ENCODE measurements around the gene HPRT1.
A peak's percentile ranks its signal among the peaks of the same experiment; 100 is the strongest.
"Not testable (repeated sequence)": the region's sequence is repeated elsewhere in the genome, so short reads cannot be mapped to it uniquely, and the experiment has no call there.

HPRT1 gene, protein sequence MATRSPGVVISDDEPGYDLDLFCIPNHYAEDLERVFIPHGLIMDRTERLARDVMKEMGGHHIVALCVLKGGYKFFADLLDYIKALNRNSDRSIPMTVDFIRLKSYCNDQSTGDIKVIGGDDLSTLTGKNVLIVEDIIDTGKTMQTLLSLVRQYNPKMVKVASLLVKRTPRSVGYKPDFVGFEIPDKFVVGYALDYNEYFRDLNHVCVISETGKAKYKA

DNA sequence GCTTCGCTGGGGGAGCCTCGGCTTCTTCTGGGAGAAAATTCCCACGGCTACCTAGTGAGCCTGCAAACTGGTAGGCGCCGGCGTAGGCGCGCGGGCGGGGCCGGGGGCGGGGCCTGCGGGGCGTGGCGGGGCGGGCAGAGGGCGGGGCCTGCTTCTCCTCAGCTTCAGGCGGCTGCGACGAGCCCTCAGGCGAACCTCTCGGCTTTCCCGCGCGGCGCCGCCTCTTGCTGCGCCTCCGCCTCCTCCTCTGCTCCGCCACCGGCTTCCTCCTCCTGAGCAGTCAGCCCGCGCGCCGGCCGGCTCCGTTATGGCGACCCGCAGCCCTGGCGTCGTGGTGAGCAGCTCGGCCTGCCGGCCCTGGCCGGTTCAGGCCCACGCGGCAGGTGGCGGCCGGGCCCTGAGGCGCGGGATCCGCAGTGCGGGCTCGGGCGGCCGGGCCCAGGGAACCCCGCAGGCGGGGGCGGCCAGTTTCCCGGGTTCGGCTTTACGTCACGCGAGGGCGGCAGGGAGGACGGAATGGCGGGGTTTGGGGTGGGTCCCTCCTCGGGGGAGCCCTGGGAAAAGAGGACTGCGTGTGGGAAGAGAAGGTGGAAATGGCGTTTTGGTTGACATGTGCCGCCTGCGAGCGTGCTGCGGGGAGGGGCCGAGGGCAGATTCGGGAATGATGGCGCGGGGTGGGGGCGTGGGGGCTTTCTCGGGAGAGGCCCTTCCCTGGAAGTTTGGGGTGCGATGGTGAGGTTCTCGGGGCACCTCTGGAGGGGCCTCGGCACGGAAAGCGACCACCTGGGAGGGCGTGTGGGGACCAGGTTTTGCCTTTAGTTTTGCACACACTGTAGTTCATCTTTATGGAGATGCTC is at the start of gene HPRT1:
Gene HPRT1 (plus strand): TSS at position 161 of the 857 bp plus-strand sequence. CDS start 147 bp downstream, at position 308.
- peak; percentile 35 to 47 for DNase-seq (ENCODE audit: low read depth in 2 of 2)

DNA sequence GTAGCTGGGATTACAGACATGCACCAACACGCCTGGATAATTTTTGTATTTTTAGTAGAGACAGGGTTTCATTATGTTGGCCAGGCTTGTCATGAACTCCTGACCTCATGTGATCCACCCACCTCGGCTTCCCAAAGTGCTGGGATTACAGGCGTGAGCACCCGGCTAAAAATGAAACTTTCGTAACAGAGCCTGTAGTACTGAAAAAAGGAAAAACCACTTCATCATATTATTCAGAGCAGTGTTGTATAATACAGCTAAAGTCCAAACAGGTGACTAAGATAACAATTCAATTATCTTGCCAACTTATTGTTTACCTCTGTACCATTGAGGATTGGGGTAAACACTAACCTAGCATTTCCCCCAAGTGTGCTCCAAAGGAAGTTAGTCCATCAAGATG is 43.9 kb upstream of the HPRT1 start:
- DNase-seq (ENCODE audit: low read depth in 2 of 2): no peak

DNA sequence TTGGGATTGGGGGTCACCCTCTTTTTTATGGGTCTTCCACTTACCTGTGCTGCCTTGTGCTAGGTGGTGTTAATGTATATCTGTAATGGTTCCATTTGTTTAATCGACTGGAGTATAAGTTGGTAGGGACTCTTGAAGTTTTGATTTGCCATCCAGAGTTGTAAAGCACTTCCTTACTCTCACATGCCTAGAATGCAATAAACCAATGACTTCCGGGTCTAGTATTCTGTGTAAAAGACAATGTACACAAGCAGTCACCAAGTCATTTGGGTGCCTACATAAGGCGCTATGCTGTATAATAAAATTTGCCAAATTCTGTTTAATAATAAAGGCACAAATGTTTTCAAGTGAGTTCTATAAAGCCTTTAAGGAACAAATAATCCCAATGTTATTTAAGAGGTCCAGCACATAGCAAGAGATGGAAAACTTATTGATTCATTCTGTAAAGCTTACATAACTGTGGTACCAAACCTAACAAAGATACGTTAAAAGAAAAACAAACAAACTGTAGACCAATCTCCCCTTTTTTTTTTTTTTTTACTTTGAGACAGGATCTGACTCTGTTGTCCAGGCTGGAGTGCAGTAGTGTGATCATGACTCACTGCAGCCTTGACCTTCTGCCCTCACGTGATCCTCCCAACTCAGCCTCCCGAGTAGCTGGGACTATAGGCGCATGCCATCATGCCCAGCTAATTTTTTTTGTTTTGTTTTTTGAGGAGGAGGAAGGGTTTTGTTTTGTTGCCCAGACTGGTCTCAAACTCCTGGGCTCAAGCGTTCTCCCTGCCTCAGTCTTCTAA is 41.5 kb upstream of the HPRT1 start:
- no peak for DNase-seq (ENCODE audit: low read depth in 2 of 2)

DNA sequence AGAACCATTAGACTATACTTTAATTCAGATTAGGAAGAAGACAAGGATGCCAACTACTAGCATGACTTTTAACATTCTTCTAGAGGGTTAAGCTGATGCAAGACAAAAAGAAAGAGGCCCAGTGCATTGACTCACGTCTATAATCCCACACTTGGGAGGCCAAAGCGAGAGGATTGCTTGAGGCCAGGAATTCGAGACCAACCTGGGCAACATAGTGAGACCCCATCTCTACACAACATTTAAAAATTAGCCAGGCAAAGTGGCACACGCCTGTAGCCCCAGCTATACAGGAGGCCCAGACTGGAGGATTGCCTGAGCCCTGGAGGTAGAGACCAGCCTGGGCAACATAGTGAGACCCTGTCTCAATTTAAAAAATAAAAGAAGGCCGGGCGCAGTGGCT is 40.2 kb upstream of the HPRT1 start:
- DNase-seq (ENCODE audit: low read depth in 2 of 2): no peak

DNA sequence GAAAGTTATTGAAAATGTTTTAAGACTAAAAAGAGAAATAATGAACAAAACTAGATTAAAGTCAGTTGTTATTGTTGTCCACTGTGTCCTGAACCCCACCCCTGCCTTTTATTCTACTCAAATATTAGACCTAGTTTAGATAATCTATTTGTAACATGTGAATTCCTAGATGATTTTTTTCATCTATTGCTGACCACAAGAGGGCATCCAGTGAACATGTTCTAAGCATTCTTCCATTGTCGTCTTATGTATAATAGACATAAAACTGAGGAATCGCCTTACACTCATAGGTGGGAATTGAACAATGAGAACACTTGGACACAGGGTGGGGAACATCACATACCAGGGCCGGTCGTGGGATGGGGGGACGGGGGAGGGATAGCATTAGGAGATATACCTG is 36.4 kb upstream of the HPRT1 start:
- peak; percentile 6 to 8 for DNase-seq (ENCODE audit: low read depth in 2 of 2)

DNA sequence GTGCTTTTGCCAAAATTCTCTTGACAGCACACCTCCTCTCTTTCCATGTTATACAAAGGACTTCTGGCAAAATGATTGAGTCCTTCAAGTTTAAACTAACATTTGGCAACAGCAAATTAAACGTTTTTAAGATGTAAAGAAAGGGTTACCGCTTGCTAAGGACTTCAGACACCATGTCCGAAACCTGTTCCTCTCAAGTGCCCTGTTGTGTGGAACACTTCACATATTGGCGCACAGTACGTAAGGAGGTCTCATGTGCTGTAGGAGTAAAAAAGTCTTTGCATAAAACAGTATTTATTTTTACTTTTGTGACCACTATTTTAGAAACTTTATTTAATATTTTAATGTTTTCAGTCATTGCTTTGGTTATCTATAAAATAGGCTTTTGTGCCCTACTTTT is 33.7 kb upstream of the HPRT1 start:
- no peak for DNase-seq (ENCODE audit: low read depth in 2 of 2)

DNA sequence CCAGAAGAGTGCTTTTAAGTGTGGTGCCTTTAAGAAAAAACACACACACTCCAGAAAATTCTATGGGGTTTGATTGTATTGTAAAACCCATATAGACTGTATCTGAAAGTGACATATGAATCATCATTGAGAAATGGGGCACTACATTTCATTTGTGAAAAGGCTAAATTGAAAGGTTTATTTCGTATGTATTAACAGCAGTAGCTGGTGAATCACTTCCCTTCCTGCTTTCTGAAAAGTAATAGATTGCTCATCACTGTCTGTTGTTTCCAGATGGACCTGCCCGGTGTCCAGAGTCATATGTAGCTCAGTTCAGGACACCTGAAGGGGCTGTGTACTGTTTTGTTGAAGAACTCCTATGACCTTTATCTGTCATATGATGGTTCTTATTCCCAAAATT is 28.1 kb upstream of the HPRT1 start:
- peak; percentile 28 to 32 for DNase-seq (ENCODE audit: low read depth in 2 of 2)

DNA sequence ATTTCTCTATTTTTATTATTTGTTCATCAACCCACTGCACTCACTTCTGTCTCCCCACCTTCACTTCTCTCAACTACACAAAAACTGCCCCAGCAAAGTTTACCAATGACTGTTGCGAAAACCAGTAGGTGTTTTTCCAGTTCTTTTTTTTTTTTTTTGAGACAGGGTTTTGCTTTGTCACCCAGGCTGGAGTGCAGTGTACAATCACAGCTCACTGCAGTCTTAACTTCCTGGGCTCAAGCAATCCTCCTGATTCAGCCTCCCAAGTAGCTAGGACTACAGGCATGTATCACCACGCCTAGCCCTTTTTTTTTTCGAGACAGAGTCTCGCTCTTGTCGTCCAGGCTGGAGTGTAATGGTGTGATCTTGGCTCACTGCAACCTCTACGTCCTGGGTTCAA is 24.1 kb upstream of the HPRT1 start:
- DNase-seq (ENCODE audit: low read depth in 2 of 2): no peak

DNA sequence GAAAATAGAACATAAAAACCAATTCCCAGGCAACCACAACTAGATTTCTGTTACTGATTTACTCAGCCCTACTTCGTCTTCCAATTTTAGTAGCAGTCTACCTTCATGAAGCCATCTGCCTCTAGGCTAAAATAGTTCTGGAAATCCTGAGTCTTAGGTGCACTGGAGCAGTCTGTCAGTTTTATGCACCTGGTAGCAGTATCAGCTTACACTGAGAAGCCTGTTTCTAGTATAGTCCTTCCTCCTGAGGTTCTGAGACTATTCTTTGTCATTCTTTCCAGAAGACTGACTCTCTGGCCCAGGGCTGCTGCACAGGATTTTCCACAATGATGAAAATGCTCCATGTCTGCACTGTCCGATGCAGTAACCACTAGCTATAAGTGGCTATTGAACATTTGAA is 16.9 kb upstream of the HPRT1 start:
- DNase-seq (ENCODE audit: low read depth in 2 of 2): no peak

DNA sequence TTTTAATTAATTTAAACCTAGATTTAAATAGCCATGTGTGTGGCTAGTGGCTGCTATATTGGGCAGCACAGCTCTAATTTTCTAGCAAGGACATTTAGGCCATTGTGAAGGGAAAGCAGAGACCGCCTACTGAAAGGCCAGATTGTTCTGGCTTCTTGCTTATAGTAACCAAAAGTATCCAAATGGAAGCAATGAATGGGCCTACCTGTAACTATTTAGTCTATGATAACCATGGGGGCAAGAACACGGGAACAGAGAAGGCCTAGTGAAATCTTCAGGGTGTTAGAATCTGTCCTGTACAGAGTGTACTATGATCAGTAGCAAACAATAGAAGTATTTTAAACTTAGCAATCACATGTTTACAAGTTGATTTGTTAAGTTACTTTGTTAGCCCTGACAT is 16.5 kb upstream of the HPRT1 start:
- DNase-seq (ENCODE audit: low read depth in 2 of 2): no peak

DNA sequence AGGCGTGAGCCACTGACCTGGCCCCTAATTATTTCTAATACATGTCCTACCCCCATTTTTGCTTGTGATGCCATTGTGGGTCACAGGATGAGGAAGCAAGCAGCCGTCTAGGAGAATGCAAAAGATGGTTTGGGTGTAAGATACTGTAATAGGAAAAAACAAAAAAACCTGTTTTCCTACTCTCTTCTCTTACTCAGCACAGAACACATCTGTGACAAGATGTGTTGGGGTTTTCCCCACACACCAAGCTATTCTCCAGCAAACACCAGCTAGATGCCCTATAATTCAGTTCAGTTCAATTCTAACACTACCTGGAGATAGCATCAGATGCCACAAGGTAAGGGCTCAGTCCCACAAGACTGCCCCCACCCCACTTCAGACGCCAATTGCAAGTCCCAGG is 15.3 kb upstream of the HPRT1 start:
- no peak for DNase-seq (ENCODE audit: low read depth in 2 of 2)

DNA sequence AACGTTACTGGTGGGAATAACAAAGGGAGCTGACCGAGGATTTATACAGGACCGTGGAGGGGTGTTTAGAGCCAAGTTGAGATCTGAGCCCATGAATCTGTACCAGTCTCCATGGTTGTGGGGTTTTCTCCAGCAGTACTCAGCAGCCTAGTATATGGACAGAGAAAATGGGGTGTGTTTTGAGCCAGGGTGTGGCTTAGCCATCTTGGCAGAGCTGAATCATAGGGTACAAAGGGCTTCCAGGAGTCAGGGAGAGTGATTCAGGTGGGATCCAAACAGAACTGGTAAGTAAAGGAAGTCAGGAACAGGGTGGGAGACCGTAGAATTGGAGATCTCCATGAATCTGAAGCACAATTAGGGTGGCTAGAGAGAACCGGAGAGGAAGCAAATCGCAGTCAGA is 7.4 kb upstream of the HPRT1 start:
- no peak for DNase-seq (ENCODE audit: low read depth in 2 of 2)

DNA sequence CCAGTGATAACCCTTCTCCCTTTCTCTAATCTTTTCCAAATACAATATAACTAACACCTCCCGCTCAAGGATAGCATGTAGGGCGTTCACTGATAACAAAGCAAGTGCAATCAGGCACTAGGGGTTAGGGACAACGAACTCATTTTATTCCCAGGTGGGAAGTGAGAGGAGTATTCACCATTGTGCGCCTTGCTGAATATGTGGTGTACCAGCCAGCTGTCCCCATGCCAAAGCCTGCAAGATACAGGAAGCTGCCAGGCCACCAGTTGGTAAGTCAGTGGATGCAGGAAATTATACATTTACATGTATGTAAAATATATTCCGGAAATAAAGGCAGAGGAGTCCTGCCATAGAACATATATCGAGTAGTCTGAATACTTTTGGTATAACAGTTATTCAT is 6.3 kb upstream of the HPRT1 start:
- DNase-seq (ENCODE audit: low read depth in 2 of 2): no peak

DNA sequence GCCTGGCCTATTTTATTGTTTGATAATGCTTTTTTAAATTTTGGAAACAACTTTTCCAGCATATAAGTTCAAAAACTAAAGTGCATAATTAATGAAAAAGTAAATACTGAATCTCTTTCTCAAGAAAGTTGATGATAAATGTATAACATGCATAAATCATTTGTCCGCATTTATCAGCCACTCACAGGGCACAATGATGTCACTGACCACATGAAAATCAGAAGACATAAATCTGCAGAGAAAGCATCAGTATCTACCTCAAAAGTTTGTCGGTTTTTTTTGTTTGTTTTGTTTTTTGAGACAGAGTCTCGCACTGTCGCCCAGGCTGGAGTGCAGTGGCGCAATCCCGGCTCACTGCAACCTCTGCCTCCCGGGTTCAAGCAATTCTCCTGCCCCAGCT is 5.5 kb upstream of the HPRT1 start:
- DNase-seq (ENCODE audit: low read depth in 2 of 2): no peak

DNA sequence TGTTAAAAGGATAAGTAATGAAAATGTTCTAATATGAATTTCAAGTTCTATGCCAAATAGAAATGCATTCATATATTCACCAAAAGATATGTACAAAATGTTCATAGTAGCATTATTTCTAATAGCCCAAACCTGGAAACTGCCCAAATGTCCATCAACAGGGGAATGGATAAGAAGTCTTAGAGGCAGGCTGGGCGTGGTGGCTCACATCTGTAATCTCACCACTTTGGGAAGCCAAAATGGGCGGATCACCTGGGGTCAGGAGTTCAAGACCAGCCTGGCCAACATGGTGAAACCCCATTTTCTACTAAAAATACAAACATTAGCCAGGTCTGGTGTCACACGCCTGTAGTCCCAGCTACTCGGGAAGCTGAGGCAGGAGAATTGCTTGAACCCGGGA is 2.3 kb upstream of the HPRT1 start:
- no peak for DNase-seq (ENCODE audit: low read depth in 2 of 2)

DNA sequence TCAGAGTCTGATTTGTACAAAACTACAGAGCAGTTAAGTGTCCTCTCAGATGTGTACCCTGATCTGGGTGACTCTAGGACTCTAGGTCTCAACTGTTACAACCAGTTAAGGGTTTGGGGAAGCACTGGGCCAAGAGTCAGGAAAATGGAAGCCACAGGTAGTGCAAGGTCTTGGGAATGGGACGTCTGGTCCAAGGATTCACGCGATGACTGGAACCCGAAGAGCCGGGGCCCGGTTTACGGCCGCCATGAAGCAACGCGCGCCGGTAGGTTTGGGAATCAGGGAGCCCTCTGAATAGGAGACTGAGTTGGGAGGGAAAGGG is 321 bp upstream of the HPRT1 start:
- no peak for DNase-seq (ENCODE audit: low read depth in 2 of 2)

DNA sequence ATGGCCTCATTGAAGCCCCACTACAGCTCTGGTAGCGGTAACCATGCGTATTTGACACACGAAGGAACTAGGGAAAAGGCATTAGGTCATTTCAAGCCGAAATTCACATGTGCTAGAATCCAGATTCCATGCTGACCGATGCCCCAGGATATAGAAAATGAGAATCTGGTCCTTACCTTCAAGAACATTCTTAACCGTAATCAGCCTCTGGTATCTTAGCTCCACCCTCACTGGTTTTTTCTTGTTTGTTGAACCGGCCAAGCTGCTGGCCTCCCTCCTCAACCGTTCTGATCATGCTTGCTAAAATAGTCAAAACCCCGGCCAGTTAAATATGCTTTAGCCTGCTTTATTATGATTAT is 876 bp downstream of the HPRT1 start:
- DNase-seq (ENCODE audit: low read depth in 2 of 2): no peak

DNA sequence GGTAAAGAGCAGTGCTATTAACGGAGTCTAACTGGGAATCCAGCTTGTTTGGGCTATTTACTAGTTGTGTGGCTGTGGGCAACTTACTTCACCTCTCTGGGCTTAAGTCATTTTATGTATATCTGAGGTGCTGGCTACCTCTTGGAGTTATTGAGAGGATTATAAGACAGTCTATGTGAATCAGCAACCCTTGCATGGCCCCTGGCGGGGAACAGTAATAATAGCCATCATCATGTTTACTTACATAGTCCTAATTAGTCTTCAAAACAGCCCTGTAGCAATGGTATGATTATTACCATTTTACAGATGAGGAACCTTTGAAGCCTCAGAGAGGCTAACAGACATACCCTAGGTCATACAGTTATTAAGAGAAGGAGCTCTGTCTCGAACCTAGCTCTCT is 1.5 kb downstream of the HPRT1 start:
- DNase-seq (ENCODE audit: low read depth in 2 of 2): no peak

DNA sequence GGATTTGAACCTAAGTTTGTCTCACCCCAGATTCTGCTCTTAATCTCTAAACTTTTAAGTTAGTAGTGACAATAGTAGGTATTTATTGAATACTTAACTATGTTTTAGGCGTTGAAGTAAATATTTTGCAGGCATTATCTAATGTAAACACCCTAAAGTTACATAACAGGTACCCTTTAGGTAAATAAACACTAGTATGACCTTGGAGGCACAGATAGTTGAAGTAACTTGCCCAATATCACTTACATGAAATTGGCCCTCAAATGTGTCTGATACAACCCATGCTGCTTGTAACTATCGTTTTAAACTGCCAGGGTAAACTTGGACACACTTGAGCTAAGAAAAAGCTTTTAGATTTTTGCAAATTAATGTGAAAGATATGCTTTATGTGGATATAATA is 3.0 kb downstream of the HPRT1 start:
- DNase-seq (ENCODE audit: low read depth in 2 of 2): no peak

DNA sequence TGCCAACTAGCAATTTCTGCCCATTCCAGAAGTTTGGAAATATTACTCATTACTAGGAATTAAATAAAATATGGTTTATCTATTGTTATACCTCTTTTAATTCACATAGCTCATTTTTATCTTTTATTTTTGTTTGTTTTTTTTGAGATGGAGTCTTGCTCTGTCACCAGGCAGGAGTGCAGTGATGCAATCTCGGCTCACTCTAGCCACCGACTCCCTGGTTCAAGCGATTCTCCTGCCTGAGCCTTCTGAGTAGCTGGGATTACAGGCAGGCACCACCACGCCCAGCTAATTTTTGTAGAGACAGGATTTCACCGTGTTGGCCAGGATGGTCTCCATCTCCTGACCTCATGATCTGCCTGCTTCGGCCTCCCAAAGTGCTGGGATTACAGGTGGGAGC is 4.5 kb downstream of the HPRT1 start:
- not testable (repeated sequence) for DNase-seq (ENCODE audit: low read depth in 2 of 2)

DNA sequence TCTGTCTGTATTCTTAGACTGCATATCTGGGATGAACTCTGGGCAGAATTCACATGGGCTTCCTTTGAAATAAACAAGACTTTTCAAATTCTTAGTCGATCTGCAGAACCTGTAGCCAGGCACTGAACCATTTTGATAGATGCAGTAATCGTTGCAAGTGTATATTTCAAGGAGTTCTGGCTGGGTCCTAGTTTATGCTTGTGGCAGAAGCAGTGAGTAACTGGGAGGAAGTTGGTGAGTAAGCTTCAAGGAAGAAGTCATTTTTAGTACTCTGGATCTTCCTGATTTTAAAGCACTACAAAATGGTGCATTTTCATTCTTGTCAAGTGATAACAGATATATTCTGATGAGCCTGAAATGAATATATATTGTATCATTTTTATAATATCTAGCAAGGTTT is 9.5 kb downstream of the HPRT1 start:
- DNase-seq (ENCODE audit: low read depth in 2 of 2): no peak

DNA sequence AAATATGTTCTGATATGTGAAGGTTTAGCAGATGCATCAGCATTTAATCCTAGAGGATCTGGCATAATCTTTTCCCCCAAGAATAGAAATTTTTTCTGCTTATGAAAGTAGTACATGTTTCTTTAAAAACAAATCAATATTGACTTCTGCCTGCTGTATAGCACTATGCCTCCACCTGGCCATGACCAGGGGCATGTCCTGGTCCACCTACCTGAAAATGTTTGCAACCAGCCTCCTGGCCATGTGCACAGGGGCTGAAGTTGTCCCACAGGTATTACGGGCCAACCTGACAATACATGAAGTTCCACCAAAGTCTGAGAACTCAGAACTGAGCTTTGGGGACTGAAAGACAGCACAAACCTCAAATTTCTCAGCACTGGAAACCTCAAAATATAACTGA is 10.0 kb downstream of the HPRT1 start:
- DNase-seq (ENCODE audit: low read depth in 2 of 2): no peak

DNA sequence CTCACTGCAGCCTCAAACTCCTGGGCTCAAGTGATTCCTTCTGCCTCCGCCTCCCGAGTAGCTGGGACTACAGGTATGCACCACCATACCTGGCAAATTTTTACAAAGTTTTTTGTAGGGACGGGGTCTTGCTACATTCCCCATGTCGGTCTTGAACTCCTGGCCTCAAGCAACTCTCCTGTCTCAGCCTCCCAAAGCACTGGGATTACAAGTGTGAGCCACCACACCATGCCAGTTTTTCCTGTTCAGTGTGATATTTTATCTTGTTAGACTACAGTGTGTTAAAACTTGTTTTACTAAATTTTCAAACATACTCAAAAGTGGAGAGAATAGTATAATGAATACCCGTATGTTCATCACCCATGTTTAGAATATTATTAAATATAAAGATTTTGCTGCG is 12.1 kb downstream of the HPRT1 start:
- DNase-seq (ENCODE audit: low read depth in 2 of 2): no peak

Data from fibroblast of skin of left quadriceps (primary cell).